MG63 (cell line): Measurements from ENCODE around the gene EXOC4. TPM values are rescaled to one million over a fixed set of nuclear protein-coding genes. Genes with fewer than 3 reads are reported as not detected.
"Not testable (repeated sequence)": the region's sequence is repeated elsewhere in the genome, so short reads cannot be mapped to it uniquely, and the experiment has no call there.

Experiments
- DNase-seq: peaks from one replicate; pipeline ENCODE4 v3.0.0-alpha.2; 2020
- H3K27me3 ChIP-seq: fragments of 250-450 bp; sonication (Bioruptor Pico); 2 replicates; pipeline ENCODE4 v1.5.1; 2020; ENCODE audit warnings: mild to moderate bottlenecking, moderate library complexity
- H3K36me3 ChIP-seq: fragments of 250-450 bp; sonication (Bioruptor Pico); 2 replicates; pipeline ENCODE4 v1.5.1; 2020; ENCODE audit warnings: mild to moderate bottlenecking, moderate library complexity
- H3K4me3 ChIP-seq: fragments of 250-450 bp; sonication (Bioruptor Pico); 2 replicates; pipeline ENCODE4 v1.5.1; 2020; ENCODE audit warnings: mild to moderate bottlenecking, moderate library complexity
- H3K9me3 ChIP-seq: fragments of 250-450 bp; sonication (Bioruptor Pico); 2 replicates; pipeline ENCODE4 v1.5.1; 2020; ENCODE audit warnings: mild to moderate bottlenecking, moderate library complexity
- total RNA-seq: library from RNA; depleted of rRNA; stranded (reverse); fragments of >200 nt; shearing (Covaris generic); gene quantifications from 2 replicates; pipeline ENCODE4 v1.2.3, GENCODE V29; 2014; ENCODE audit warnings: low replicate concordance

EXOC4 gene
- total RNA-seq, 1 experiment from 2014 or later, result 24.1 TPM

DNA sequence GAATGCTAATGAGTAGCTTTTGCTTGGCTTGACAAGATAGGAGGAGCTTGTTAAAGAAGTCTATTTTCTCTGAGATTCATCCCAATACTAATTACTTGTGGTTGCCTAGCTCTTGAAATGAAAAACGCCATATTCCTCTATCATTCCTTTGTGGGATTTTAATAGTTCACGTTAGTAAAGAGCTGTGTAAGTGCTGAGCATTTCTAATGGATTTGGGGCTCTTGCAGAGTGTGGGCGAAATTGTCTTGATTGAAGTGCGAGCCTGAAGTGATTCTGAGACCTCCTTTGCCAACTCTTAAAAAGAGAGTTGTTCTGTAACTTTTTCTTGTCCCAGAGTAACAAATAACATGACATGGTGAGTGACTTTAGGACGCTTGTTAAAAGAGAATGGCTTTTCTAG lies 45.2 kb downstream of the EXOC4 start:
- Histone ChIP-seq H3K27me3 (no peaks in the 10 kb centered on the region), H3K9me3 (no peaks in the 10 kb centered on the region), H3K36me3 (no peaks in the 10 kb centered on the region), H3K4me3 (no peak overlapping the region)
- no peak for DNase-seq

- no peak for DNase-seq
- Histone ChIP-seq H3K36me3 (no peaks in the 10 kb centered on the region), H3K4me3 (no peak overlapping the region), H3K27me3 (no peaks in the 10 kb centered on the region), H3K9me3 (no peaks in the 10 kb centered on the region)
Measured at GRCh38 chr7:133299676-133300075, 46.8 kb downstream of the EXOC4 start.

DNA sequence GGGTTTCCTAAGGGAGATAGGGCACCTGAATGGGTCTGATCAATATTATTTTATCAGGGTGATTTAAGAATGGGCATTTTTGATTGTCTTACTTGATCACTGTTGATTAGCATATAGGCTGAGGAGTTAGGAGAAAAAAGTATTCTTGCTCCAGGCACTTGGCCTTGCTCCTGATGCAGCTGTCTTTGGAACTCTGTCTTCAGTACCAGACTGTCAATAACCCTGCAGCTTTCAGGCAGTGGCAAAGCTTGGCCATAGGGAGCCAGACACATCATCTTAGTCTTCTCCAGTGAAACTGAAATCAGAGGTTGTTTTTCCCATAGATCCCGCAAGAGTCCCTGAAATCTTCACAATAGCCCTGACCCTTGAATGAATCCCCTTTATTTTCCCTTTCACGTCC lies 47.2 kb downstream of the EXOC4 start:
- H3K36me3 ChIP-seq, result no peaks in the 10 kb centered on the region
- no peaks in the 10 kb centered on the region for H3K27me3 ChIP-seq
- no peaks in the 10 kb centered on the region for H3K9me3 ChIP-seq
- DNase-seq, result no peak
- no peak overlapping the region for H3K4me3 ChIP-seq

DNA sequence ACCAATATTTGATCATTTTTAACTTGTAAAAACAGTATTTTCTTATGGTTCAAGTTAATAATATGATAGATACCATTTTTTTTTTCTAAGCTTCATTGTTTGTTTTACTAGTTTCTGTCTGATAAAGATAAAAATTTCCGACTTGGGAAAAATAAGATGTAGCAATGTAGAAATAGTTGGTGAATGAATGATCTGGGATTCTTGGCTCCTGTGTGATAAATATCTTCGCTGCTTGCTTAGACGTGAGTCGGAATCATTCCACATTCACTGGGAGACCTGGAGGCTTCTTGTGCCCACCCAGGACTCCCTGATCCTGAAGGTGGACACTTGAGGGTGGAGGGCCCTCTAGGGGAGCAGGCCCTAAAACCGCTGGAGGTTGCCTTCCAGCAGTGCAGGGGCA lies 47.9 kb downstream of the EXOC4 start:
- H3K36me3 ChIP-seq, result no peaks in the 10 kb centered on the region
- no peak overlapping the region for H3K4me3 ChIP-seq
- no peaks in the 10 kb centered on the region for H3K9me3 ChIP-seq
- H3K27me3 ChIP-seq, result no peaks in the 10 kb centered on the region
- no peak for DNase-seq

DNA sequence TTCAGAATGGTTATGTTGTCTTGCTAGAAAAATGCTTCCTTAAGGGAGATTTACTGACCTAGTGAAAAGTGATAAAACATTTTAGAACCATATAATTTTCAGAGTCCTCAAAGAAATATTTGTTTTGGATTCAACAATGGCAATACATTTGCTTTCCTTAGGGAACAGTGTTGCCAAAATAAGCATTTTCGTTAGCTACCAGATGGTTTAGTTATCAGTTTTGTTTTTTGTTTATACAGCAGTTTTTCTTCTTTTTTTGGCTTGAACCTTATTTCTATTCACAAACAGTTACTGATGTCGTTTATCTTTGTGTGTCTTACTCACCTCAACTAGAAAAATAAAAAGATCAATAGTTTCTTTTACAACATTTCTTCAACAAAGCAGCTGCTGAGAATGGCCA lies 48.6 kb downstream of the EXOC4 start:
- H3K9me3 ChIP-seq, result no peaks in the 10 kb centered on the region
- H3K4me3 ChIP-seq, result no peak overlapping the region
- H3K27me3 ChIP-seq, result no peaks in the 10 kb centered on the region
- no peak for DNase-seq
- H3K36me3 ChIP-seq, result no peaks in the 10 kb centered on the region

DNA sequence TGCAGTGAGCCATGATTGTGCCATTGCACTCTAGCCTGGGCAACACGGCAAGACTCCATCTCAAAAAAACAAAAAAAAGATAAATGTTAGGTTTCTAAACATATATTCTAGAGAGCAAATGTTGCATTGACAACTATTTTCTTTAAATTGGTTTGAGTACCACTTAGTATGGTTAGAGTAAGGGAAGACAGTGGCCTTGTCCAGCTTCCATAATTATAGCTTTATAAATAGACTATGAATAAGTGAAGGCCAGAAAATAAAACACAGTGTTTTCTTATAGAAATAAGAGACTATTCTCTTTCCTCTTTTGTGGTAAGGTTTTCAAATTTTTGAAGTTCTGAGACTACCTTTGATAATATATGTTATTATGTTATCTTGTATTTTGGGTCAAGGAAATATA lies 50.5 kb downstream of the EXOC4 start:
- no peaks in the 10 kb centered on the region; the same call in 1 of the 2 replicates for H3K36me3 ChIP-seq
- H3K27me3 ChIP-seq, result no peaks in the 10 kb centered on the region
- DNase-seq, result no peak
- H3K9me3 ChIP-seq, result no peaks in the 10 kb centered on the region
- no peak overlapping the region for H3K4me3 ChIP-seq

DNA sequence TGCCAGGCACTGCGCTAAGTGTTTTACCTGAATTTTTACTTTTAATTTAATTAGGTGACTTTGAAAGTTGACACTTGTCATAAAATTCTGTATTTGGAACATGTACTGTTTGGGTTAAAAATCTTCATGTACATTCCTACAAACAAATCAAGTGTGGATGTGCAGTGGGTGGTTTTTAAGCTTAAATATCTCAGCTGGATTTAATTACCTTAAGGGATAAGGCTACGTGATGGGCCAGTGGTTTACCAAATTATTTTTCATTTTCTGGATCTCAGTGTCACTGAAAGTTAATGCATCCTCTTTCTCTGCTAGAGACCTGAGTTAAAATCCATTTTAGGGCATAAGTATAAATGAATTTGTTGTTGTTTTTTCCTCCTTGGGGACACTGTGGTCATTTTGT lies 51.1 kb downstream of the EXOC4 start:
- Histone ChIP-seq H3K36me3 (no peaks in the 10 kb centered on the region; the same call in 1 of the 2 replicates), H3K4me3 (no peak overlapping the region), H3K27me3 (no peaks in the 10 kb centered on the region), H3K9me3 (no peaks in the 10 kb centered on the region)
- no peak for DNase-seq

- H3K9me3 ChIP-seq, result no peaks in the 10 kb centered on the region
- DNase-seq, result no peak
- no peaks in the 10 kb centered on the region; the same call in 1 of the 2 replicates for H3K36me3 ChIP-seq
- no peak overlapping the region for H3K4me3 ChIP-seq
- H3K27me3 ChIP-seq, result no peaks in the 10 kb centered on the region
Measured at GRCh38 chr7:133309333-133309732, 56.5 kb downstream of the EXOC4 start.

DNA sequence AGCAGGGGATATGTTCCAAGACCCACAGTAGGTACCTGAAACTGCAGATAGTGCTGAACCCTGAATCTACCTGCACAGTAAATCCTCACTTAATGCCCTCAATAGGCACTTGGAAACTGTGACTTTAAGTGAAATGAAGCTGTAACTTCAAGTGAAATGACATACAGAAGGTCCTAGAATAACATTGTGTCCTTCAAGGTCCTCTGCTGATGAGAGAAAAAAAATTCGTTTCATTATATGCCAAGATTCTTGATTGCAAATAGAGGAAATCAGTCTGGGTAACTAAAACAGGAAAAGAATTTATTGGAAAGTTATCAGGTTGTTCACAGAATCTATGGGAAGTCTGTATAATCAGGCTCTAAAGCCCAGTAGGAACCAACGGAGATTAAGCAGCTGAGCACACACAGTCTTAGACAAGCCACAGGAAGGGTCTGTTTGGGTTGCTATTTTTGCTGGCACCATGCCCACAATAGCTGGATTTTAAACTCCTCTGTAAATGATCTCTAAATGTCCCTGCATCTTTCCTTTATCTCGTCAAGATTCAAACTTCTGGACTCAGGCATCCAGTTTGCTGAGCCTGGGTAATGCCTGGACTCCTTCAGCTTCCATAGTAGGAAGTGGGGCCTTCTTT lies 57.5 kb downstream of the EXOC4 start:
- no peaks in the 10 kb centered on the region for H3K9me3 ChIP-seq
- no peak overlapping the region for H3K4me3 ChIP-seq
- no peaks in the 10 kb centered on the region for H3K27me3 ChIP-seq
- DNase-seq, result no peak
- no peaks in the 10 kb centered on the region; the same call in 1 of the 2 replicates for H3K36me3 ChIP-seq

DNA sequence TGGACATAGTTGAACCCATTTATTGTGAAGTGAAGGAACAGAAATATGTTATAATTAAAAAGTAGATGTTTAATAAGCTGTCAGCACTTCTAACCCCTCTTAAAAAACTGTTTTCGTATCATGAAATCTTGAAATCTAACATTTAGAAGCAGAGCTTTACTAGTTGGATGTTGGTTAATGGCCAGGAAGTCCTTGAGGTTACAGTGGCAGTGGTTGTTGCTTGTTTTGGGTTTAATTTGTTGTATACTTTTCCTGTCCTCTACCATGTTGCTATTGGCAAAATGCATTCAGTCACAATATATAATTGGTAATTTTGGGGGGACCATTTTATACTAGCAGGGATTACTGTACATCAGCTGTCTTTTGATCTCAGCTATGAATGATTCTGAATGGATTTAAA lies 60.7 kb downstream of the EXOC4 start:
- no peaks in the 10 kb centered on the region for H3K36me3 ChIP-seq
- no peaks in the 10 kb centered on the region for H3K9me3 ChIP-seq
- no peaks in the 10 kb centered on the region for H3K27me3 ChIP-seq
- no peak for DNase-seq
- no peak overlapping the region for H3K4me3 ChIP-seq

- no peaks in the 10 kb centered on the region for H3K36me3 ChIP-seq
- no peak overlapping the region for H3K4me3 ChIP-seq
- H3K9me3 ChIP-seq, result no peaks in the 10 kb centered on the region
- DNase-seq, result no peak
- no peaks in the 10 kb centered on the region for H3K27me3 ChIP-seq
Measured at GRCh38 chr7:133314084-133314483, 61.2 kb downstream of the EXOC4 start.

- DNase-seq, result no peak
- H3K9me3 ChIP-seq, result no peaks in the 10 kb centered on the region
- H3K4me3 ChIP-seq, result no peak overlapping the region
- no peaks in the 10 kb centered on the region for H3K27me3 ChIP-seq
- H3K36me3 ChIP-seq, result peaks cover 3% of the 10 kb centered on the region; the same call in 1 of the 2 replicates
Measured at GRCh38 chr7:133315332-133316040, 62.6 kb downstream of the EXOC4 start.

DNA sequence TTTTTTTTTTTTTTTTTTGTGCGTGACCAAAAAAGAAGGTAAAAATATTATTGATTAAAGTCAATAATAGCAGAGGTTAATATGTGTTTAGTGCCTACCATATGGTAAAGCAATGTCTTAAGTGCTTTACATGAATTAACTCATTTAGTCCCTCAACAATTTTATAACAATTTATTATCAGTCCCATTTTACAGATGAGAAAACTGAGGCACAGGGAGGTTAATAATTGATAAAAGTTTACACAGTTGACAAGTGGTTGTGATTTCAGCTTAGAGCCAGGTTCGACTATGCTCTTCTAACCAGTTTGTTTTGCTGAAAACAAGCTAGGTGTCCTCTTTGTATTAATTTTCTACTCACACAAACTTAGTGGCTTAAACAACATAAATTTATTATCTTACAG lies 67.0 kb downstream of the EXOC4 start:
- H3K9me3 ChIP-seq, result no peaks in the 10 kb centered on the region
- no peak overlapping the region for H3K4me3 ChIP-seq
- H3K36me3 ChIP-seq, result peaks cover 3% of the 10 kb centered on the region; the same call in 1 of the 2 replicates
- no peak for DNase-seq
- no peaks in the 10 kb centered on the region for H3K27me3 ChIP-seq

DNA sequence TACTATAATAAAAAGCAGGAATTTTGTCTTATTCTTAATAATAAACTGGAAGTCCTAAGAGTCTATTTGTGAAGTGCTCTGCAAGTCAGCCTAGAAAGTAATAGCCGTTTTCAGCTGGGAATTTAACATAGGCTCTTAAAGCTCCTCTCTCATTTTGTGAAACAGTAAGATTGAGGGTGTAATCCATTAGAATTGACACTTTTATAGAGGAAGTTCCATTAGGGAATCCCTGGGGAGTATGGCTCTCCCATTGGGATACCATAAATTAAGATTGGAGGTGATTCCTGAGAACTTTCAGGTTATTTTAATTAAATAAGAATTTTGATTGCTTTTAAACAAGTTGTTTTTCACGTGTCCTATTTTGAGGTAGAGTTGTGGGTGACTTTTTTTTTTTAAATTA lies 68.0 kb downstream of the EXOC4 start:
- no peaks in the 10 kb centered on the region for H3K9me3 ChIP-seq
- no peak for DNase-seq
- H3K36me3 ChIP-seq, result peaks cover 3% of the 10 kb centered on the region; the same call in 1 of the 2 replicates
- no peaks in the 10 kb centered on the region for H3K27me3 ChIP-seq
- H3K4me3 ChIP-seq, result no peak overlapping the region

DNA sequence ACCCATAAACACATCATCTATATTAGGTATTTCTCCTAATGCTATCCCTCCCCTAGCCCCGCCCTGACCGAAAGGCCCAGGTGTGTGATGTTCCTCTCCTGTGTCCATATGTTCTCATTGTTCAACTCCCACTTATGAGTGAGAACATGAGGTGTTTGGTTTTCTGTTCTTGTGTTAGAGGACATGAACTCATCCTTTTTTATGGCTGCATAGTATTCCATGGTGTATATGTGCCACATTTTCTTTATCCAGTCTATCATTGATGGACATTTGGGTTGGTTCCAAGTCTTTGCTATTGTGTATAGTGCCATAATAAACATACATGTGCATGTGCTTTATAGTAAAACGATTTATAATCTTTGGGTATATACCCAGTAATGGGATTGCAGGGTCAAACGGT lies 68.5 kb downstream of the EXOC4 start:
- DNase-seq, H3K27me3 ChIP-seq, H3K9me3 ChIP-seq, H3K36me3 ChIP-seq, H3K4me3 ChIP-seq: not testable (repeated sequence)

DNA sequence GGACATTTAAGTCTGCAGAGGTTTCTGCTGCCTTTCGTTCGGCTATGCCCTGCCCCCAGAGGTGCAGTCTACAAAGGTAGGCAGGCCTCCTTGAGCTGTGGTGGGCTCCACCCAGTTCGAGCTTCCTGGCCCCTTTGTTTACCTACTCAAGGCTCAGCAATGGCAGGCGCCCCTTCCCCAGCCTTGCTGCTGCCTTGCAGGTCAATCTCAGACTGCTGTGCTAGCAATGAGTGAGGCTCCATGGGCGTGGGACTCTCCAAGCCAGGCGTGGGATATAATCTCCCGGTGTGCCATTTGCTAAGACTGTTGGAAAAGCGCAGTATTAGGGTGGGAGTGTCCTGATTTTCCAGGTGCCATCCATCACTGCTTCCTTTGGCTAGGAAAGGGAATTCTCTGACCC lies 73.9 kb downstream of the EXOC4 start:
- H3K27me3 ChIP-seq, H3K36me3 ChIP-seq, DNase-seq, H3K9me3 ChIP-seq, H3K4me3 ChIP-seq: not testable (repeated sequence)

DNA sequence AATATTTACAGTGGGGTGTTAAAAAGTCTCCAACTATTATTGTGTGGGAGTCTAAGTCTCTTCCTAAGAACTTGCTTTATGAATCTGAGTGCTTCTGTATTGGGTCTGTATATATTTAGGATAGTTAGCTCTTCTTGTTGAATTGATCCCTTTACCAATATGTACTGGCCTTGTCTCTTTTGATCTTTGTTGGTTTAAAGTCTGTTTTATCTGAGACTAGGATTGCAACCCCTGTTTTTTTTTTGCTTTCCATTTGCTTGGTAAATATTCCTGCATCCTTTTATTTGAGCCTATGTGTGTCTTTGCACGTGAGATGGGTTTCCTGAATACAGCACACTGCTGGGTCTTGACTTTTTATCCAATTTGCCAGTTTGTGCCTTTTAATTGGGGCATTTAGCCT lies 75.1 kb downstream of the EXOC4 start:
- not testable (repeated sequence) for H3K36me3 ChIP-seq, H3K4me3 ChIP-seq, DNase-seq

GRCh38 chr7:133330085-133330484 lies 77.2 kb downstream of the EXOC4 start:
- DNase-seq, result no peak
- Histone ChIP-seq H3K9me3 (no peaks in the 10 kb centered on the region), H3K4me3 (no peak overlapping the region), H3K27me3 (no peaks in the 10 kb centered on the region), H3K36me3 (no peaks in the 10 kb centered on the region)

More for the DNA sequence above, 75.1 kb downstream of the EXOC4 start:
- not testable (repeated sequence) for H3K27me3 ChIP-seq, H3K9me3 ChIP-seq
